Right hindlimb (tissue), 1 donor: ENCODE results near the gene FMNL2.

Experiments used
- DNase-seq: peaks from one replicate; pipeline ENCODE4 v3.0.0-alpha.2; 2018

FMNL2 gene

DNA sequence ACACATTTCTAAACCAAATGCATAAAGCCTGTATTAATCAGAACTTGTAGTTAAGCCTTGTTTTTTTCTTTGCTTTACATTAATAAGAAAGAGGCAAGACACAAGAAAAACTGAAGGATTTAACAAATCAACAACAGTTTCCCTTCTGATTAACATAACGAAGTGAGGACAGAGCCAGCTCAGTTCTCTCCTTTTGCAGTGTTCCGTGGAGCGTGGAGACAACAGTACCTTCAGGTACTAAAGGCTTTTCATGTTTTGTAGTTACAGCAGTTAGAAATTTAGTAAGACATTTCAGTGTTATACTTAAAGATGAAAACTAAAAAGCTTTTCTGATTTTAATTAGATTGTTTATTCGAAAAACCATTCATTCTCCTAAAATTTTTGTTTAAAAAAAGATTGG lies 115.2 kb downstream of the FMNL2 start:
- DNase-seq: no peak

DNA sequence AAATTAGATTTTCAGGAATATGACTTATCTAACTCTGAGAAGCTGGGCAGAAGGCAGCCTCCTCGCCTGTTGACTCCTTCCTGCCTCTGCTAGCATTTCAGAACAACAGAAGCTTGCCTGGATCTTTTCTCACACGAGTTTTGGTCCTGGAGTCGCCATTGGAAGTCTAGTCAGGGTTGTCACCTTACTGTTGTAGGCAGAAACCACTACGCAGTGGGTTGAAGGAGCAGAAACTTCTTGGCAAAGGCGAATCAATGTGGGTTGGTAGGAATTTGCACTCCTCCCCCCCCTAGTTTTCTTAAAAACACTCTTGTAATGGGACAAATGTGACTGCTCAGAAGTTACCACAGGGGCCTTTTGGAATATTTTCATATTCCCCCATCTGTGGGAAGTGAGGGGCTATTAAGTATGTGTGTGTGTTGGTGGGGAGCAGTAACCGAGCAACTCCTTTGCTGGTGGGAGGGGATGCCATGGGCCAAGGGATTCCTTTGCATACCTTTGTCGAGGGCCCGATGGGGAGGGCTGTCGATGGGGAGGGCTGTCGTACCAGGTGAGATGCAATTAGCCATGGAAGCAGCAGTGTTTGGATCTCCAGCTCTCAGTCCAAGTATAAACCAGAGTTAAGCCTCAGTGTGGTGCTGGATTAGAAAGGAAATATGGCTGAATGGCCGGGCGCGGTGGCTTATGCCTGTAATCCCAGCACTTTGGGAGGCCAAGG lies 117.4 kb downstream of the FMNL2 start:
- no peak for DNase-seq

DNA sequence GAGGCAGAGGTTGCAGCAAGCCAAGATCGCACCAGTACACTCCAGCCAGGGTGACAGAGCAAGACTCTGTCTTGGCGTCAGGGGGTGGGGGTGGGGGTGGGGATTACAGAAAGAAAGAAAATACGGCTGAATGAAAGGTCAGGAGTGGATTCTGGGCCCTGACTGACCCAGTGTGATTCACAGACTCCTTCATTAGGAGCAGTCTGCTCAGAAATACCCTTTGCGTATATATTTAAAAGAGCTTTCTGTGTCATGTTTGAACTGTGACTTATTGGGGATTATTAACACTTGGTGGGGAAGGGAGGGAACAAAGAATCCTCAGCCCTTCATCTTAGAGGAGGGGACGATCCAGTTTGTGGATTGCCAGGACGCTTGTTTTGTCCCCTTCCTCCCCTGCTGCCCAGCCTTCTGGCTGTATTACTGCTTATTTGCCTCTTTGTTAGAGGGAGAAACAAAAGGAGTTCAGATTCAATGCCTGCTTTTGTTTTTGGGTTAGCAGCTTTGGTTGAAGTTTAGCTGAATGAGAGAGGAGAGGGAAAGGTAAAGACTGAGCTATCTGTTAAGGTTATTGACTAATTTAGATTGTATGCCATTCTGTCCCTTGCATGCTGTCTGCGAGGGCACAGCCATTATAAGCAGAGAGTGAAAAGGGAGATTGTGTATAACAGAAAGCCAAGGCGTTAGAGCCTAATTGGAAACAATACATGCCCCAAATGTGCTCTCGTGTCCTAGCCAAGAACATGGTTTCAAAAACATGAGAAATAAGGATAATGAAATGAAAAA lies 118.3 kb downstream of the FMNL2 start:
- no peak for DNase-seq

- no peak for DNase-seq
Observed at GRCh38 chr2:152454371-152454770, 119.4 kb downstream of the FMNL2 start.

- no peak for DNase-seq
Observed at GRCh38 chr2:152454960-152455359, 120.0 kb downstream of the FMNL2 start.

DNA sequence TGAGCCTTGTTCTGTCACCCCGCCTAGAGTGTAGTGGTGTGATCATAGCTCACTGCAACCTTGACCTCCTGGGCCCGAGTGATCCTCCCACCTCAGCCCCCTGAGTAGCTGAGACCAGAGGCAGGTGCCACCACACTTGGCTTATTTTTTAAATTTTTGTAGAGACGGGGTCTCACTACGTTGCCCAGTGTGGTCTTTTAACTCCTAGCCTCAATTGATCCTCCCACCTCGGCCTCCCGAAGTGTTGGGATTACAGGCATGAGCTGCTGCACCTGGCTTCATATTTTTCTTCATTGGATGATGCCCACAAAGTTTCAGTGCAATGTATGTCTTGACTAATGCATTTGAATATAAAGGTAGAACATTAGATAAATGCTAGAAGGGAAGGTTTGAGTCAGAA lies 120.8 kb downstream of the FMNL2 start:
- no peak for DNase-seq

GRCh38 chr2:152456262-152456661 lies 121.3 kb downstream of the FMNL2 start:
- no peak for DNase-seq

DNA sequence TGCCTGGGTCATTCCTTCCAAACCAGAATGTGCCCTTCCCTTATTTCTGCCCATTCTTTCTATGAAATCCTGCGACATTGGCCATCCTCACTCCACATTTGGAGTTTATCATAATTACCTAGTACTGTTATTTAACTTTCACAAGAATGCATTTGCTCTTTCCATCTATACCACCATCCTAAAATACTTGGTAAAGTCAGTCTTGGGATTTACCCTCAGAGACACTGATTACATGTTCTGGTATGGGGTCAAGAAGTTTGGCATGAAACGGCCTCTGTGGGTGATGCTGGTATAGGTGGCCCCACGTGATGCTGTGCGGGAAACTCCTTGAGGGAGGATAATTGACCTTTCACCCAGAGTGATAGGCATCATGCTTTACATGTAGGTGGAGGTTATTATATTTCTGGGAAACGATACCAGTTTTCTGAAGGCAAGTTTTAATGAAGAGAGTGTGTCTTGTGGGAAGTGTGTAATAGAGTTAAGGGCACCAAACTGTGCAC lies 123.5 kb downstream of the FMNL2 start:
- no peak for DNase-seq

- DNase-seq: no peak
Observed at GRCh38 chr2:152459091-152459490, 124.1 kb downstream of the FMNL2 start.

DNA sequence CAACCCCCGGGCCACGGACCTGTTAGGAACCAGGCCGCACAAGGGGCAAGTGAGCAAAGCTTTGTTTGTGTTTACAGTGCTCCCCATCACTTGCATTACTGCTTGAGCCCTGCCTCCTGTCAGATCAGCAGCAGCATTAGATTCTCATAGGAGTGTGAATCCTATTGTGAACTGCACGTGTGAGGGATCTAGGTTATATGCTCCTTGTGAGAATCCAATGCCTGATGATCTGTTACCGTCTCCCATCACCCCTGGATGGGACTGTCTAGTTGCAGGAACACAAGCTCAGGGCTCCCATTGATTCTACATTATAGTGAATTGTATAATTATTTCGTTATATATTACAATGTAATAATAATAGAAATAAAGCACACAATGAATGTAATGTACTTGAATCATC lies 125.6 kb downstream of the FMNL2 start:
- no peak for DNase-seq

- no peak for DNase-seq
Observed at GRCh38 chr2:152462120-152462519, 127.1 kb downstream of the FMNL2 start.

DNA sequence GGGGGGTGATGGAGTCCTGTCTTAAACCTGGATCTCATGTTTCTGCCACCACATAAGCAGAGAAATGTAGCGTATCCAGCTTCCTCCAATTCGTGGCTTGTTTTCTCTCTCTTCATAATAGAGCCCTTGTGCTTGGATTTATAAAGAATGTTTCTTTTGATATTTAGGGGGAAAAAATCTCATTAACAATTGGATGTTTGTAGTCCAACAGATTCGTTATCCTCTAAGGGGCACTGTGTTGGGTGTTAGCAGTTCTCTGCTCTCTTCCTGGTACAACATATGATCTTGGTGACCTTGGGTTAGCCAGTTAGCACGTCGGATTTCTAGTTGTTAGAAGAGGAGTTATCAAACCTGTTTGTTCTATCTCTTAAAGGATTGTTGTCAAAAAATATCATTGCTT lies 127.8 kb downstream of the FMNL2 start:
- no peak for DNase-seq

DNA sequence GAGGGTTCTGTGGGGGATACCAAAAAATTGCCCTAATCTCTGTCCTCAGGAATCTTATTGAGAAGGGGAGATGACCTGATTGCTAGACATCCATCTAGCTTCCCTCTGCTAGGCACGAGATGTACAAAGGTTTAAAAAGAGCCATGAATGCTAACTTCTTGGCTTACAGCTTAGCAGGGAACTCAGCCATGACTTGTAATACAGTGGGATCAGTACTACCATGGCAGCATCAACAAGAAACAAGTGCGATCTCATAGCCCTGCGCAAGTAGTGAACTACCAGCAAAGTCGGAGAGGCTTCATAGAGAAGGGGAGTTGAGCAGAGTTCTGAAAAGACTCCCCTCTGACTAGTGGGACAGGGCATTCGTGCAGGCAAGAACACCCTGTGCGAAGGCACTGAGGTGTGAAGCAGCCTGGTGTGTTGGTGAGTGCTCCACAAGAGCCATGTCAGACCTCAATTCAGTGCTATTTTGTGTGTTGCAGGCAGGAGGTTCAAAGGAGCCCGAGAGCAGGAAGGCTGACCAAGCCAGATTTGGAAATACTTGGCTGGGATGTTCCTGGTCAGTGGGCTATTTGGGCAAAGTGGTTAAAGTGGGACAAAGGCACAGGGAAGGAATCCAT lies 130.0 kb downstream of the FMNL2 start:
- DNase-seq: no peak

DNA sequence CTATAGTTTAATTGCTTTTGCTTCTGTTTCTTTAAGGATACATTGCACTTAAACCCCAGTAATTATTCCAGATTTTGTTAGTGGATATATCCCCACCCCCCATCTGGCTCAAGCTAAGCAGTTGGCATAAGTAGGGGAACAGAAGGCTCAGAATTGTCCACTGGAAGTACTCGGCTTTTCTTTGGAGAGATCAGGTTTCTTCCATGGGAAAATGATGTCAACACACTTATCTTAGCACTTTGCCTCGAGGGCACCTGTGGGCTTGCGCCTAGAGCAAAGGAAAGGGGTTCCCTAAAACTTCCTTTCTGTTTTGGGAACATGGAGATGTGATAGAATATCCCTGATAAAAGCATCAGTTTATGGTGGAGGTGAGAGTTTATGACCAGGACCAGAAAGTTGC lies 130.6 kb downstream of the FMNL2 start:
- DNase-seq: no peak

DNA sequence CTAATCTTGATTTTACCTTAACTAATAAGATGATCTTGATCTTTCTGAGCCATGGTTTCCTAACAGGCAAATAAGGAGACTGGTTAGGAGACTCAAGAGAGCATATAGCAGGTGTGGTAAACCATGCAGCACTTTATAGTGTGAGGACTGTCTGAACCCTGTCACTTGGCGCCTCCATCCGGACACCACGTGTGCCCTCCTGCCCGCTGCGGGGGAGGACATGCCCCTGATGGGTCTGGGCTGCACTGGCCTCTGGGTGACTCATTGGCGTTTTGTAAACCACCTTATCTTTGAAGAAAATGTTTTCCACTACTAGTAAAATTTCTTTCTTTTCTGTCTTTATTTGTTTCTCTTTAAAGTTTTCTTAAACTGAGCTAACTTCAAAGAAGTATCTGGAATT lies 131.1 kb downstream of the FMNL2 start:
- DNase-seq: no peak

- peak; percentile 48 for DNase-seq
Observed at GRCh38 chr2:152466980-152467676, 132.2 kb downstream of the FMNL2 start.

- DNase-seq: no peak
Observed at GRCh38 chr2:152467677-152468410, 132.9 kb downstream of the FMNL2 start.

- no peak for DNase-seq
Observed at GRCh38 chr2:152468899-152469692, 134.1 kb downstream of the FMNL2 start.

GRCh38 chr2:152470861-152471854 lies 136.2 kb downstream of the FMNL2 start:
- no peak for DNase-seq

- DNase-seq: no peak
Observed at GRCh38 chr2:152472481-152472887, 137.5 kb downstream of the FMNL2 start.
